Umbilical cord (tissue), 2 donors: ENCODE data around the gene CAB39L. TPM values are rescaled to one million over a fixed set of nuclear protein-coding genes. Genes with fewer than 3 reads are reported as not detected.
A peak's percentile ranks its signal among the peaks of the same experiment; 100 is the strongest.

Source experiments
- DNase-seq: peaks from one replicate; pipeline ENCODE4 v3.0.0-alpha.2; 2015; ENCODE audit warnings: low spot score
- total RNA-seq: library from RNA; depleted of rRNA; stranded (reverse); fragments of >200 nt; gene quantifications from one replicate; pipeline ENCODE4 v1.2.3, GENCODE V29; 2014; ENCODE audit warnings: low replicate concordance; ENCODE audit not compliant: insufficient read depth

Gene CAB39L
- total RNA-seq, result 8.2 TPM

DNA sequence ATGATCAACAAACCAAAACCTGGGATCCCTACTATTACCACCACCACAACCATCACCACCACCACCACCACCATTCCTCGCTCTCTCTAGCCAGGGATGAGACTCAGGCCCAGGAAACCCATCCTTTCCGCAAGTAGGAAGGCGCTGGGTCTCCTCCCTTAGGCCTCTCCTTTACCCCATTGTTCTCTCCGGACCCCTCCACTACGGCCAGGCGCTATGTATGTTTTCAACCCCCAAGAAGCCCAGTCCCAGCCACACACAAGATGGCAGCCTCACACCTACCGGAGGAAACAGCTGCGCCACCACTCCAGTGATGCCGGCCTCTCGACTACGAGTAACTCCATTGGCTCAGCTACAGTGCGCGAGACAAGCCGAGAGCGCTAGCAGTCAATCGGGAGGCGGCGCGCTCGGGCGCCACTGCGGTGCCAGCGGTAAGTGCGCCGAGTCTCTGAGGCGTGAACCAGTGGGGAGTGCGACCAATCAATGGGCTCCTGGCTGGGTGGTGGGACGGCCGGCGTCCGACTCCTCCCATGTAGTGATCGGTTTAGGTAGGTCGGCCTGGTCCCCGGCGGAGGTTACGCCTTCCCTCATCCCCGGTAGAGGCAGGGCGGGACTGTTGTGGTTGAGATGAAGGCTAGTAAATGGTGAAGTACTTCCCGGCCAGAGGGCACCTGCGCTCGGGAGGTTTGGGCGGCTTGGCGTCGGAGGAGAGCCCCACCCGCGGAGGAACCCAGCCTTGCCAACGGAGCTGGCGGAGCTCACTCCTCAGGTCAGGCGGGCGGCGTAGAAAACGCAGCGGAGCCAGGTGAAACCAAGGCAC is at the start of gene CAB39L, which contains the start of gene SETDB2:
TSS of gene CAB39L (minus strand) at position 361 of the 820 bp plus-strand sequence. CDS start 61,154 bp downstream, outside the sequence.
TSS of gene SETDB2 (plus strand) at position 571 of the 820 bp plus-strand sequence. CDS start 7,620 bp downstream, outside the sequence.
- peak; percentile 99 for DNase-seq

DNA sequence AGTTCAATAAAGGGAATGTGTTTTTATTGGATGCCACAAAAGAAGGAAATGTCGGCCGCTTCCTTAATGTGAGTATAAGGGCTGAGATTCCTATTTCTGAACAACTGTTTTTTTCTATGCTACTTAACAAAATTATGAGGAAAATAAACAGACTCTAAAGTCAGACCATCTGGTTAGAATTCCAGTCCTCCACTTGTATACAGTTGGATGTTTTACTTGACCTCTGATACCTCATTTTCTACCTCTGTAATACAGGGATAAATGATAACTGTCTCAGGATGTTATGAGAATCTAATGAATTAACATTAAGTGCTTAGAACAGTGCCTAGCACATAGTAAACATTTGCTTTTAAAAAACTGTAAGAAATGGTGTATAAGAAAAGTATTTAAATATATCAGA is 44.7 kb upstream of the CAB39L start:
- DNase-seq, result no peak

DNA sequence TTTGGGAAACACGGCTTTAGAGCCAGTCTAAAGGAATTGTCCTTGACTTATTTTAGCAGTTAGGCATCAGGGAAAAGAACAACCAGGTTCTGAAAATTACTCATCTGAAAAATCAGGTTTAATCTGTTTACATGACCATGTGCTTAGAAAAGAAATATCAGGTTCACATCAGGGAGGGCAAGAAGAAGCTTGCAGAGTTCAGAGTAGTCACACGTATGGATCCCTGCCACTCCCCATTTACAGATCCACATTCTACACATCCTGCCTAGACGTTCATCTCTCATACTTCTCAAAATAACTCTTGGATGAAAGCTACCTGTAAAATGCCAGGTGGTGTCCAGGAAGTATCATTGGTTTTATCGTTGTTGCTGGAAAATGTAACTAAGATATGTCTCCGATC is 37.9 kb upstream of the CAB39L start:
- DNase-seq, result no peak

DNA sequence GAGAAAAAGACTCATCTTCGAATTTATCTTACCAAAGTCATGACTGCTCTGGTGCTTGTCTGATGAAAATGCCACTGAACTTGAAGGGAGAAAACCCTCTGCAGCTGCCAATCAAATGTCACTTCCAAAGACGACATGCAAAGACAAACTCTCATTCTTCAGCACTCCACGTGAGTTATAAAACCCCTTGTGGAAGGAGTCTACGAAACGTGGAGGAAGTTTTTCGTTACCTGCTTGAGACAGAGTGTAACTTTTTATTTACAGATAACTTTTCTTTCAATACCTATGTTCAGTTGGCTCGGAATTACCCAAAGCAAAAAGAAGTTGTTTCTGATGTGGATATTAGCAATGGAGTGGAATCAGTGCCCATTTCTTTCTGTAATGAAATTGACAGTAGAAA is 32.7 kb upstream of the CAB39L start:
- DNase-seq, result no peak

DNA sequence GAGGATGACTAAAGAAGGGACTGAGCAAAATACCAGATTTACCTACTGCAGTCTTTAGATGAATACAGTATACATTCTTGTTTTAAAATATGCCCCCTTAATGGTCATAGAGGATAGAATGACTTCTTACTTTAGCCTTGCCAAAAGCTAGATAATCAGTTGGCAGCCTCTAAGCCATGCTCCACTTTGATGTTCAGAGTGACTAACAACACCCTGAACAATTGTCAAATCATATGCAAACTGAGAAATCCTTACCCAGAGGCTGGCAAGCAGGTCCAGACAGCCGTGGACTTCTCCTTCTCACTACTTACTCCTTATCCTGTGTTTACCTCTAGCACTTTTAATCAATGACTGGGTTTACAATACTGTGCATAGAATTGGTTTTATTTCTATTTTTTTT is 28.3 kb upstream of the CAB39L start:
- no peak for DNase-seq

DNA sequence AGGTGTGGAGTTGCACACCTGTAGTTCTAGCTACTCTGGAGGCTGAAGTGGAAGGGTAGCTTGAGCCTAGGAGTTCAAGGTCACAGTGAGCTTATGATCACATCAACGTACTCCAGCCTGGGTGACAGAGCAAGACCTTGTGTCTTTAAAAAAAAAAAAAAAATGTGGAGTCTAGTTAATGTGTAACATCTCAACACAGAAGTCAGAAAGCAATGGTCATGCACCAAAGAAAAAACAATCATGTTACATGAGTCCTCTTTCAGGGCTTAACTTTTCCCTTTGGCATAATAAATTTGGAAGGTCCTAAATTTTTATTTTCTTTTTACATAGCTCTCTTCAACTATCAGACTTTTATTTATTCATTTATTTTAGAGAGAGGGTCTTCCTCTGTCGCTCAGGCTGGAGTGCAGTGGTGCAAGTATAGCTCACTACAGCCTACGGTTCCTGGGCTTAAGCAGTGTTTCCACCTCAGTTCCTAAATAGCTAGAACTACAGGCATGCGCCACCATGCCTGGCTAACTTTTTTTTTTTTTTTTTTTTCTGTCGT is 22.5 kb upstream of the CAB39L start:
- DNase-seq, result no peak

DNA sequence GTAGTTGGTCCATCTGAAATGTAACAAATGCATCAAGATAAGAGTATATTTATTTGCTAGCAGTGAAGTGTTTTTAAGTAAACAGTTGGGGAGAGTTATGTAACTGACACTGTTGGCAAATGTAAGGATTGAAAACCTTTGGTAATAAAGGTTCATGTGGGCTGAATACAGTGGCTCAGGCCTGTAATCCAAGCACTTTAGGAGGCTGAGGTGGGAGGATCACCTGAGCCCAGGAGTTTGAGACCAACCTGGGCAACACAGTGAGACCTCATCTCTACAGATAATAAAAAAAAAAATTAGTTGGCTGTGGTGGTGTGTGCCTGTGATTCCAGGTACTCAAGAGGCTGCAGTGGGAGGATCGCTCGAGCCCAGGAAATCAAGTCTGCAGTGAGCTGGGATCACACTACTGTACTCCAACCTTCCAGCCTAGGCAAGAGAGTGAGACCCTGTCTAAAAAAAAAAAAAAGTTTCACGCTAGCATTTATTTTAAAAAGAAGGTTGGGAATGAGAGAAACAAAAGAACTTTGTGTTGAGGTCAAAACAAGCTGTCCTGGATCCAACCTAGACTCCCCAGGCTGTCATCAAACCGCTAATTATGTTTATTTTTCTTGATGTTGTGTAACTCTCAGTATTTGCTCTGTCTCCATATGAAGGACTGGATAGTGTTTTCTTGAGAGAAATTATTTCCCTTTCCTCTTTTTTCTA is 20.9 kb upstream of the CAB39L start:
- DNase-seq, result no peak

DNA sequence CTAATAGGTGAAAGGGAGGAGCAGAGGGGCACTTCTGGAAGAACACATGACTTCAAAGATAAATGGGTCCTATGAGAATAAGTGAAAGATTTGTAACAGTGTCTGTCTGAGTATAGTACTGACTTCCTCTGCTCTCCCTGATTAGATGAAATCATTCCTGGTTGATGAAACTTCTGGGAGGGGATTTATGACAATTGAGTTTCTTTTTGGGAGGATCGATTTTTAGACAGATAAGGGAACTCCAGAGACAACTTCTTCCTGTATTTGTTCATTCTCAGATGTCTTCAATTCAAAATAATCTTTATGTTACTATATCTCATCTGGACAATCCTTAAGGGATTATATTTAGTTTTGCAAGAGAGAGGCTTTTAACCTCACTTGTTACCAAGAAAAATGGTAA is 20.2 kb upstream of the CAB39L start:
- DNase-seq, result peak; percentile 40

DNA sequence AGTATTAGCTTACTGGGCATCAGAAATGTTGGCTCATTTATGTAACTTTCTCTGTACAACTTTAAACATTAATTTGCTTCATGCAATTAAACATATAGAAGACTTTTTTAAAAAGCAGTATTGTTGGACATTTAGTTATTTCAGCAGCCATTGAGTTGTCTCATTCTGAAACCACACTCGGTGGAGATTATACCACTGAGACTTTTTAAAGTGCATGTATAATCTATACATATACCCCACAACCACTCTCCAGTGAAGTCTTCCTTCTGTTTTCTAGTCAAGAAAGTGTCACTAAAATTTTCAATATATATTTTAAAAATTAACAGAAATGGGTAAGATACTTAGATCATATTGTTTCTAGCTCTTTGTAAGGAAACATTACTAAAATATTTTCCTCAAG is 15.7 kb upstream of the CAB39L start:
- DNase-seq, result no peak

DNA sequence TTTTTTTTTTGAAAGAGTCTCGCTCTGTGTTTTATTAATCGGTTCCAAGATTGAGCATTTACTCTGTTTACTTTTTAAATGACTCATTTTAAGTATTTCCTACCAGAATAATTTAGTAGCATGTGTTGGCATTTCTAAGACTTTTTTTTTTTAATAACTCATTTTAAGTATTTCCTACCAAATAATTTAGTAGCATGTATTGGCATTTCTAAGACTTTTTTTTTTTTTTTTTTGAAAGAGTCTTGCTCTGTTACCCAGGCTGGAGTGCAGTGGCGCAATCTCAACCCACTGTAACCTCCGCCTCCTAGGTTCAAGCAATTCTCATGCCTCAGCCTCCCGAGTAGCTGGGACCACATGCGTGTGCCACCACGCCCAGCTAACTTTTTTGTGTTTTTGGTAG is 13.4 kb upstream of the CAB39L start:
- DNase-seq, result no peak

DNA sequence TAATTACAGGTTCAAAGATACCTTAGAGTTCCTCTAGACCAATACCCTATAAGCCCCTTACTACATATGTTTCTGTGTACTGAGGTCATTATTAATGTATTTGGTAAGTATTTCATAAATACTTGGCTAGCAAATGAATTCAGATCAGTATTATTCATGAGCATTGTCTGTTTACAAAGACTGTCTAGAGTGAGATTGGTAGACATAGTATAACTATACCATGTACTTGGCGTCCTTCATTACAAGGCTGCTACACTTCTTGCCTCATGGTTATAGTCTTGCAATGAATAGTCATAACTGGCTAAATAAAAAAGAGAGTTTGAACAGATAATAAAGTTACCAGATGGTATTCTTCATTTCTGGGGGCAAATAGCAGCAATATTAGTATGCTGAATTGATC is 12.3 kb upstream of the CAB39L start:
- no peak for DNase-seq

DNA sequence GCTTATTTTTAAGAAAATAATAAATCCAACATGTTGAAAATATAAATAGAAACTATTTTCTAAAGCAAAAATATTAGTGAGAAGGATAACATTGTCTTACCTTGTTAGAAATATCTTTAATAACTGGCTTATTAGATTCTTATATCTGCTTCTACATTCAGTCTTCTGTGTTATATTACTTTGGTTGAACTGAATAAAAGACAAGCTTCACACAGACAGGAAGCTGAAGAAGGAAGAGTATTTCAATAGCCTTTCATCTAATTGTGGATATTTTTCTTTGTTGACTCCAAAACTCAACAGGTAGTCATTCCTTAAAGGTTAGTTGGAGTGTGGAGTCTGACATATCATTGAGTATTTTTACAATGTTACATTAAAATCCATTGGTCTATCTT is 11.1 kb upstream of the CAB39L start:
- no peak for DNase-seq

DNA sequence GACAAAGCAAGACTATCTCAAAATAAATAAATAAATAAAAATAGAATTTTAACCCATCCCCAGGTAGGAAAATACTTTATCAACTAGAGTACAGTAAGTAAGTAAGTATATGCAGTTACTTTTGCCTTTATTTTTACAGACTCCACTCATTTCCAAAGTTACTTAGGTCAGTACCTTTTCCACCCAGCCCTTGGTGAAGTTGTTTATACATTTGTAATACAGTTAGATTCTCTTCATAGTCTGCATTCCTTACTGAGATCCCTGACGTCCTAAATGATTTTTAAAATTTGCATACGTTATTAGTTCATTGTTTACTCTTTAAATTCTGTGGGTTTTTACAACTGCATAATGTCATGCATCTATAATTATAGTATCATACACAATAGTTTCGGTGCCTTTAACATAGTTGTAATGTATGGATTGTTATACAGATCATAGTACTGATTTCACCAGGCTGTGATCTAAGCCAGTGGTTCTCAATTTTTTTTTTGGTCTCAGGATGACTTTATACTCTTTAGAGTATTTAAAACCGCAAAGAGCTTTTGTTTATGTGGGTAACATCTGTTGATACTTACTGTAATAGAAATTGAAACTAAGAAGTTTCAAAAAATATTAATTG is 10.6 kb upstream of the CAB39L start:
- DNase-seq, result no peak

DNA sequence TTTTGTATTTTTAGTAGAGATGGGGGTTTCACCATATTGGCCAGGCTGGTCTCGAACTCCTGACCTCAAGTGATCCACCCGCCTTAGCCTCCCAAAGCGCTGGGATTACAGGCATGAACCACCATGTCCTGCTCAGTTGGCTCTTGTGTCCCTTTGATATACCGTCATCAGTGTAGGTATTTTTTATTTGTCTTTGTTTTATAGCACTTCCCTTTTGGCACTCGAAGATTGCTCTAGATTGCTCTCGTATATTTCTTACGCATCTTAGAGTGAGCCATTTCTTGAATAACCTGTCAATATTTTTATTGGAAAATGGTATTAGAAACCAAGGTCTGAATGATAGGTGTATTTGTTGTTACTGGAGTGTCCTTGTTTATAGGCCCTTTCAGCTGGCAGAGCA is 9.6 kb upstream of the CAB39L start:
- DNase-seq, result no peak

DNA sequence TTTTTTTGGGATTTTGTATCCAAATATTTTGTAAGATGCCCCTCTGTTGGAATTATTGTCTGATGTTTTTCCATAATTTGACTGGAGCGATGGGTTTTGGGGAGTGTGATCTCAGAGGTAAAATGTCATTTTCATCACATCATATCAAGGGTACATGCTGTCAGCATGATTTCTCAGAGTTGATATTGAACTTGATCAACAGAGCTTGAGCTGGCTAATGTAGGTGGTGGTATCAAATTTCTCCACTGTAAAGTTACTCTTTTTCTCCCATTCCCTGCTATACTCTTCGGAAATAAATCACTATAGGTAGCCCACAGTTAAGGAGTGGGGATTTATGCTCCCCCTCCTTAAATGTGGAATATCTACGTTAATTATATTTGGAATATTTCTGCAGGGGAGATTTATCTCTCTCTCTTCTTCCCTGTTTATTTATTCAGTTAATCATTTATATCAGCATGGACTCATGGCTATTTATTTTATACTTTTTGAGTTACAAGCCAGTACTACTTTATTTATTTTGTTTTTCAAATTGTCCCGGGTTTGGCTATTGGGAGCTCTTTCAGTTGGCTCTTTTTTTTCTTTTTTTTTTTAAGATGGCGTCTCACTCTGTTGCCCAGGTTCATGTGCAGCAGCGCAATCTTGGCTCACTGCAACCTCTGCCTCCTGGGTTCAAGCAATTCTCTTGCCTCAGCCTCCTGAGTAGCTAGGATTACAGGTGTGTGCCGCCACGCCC is 9.0 kb upstream of the CAB39L start:
- DNase-seq, result no peak

DNA sequence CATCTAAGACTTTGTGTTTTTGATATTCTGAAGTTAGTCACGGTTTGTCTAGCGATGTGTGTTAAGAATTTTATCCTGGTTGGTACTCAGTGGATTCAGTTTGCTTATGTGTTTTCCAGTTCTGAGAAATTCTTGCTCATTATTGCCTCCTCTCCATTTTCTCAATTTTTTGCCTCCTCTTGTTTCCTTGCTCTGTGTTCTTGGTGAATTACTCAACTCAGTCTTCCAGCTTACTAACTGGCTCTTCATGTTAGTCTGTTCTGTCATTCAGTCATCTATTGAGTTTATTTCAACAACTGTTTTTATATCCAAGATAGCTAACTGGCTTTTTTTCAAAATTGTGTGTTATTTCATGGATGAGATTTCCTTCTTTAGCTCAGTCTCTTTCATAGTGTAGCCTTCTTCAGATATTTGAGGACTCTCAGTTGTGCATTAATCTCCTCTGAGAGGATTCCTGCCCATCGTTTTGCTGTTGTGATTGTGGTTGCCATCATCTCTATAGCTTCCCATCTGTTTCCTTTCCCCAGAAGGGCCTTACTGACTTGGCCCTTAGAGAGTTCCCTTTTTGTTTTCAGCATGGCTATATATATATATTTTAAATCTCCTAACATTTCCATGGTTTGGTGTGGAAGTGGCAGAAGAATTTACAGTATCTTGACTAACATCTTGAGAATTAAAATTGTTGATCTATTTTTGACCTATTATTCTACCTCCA is 6.4 kb upstream of the CAB39L start:
- DNase-seq, result no peak

DNA sequence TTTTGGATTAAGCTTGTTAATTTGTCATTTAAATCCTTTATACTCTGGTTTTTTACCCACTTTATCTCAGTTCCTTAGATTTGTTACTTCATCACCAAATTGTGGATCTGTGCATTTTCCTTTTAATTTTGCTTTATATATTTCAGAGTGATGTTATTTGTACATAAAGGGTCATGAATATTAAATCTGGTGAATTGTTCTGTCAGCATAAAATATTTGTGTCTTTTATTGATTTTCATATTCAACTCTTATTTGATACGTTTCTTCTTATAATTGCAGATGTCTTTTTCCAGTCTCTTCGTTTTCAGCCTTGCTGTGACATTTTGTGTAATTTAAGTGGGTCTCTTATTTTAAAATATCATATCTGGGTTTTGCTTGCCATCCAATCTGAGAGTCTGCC is 4.9 kb upstream of the CAB39L start:
- no peak for DNase-seq

DNA sequence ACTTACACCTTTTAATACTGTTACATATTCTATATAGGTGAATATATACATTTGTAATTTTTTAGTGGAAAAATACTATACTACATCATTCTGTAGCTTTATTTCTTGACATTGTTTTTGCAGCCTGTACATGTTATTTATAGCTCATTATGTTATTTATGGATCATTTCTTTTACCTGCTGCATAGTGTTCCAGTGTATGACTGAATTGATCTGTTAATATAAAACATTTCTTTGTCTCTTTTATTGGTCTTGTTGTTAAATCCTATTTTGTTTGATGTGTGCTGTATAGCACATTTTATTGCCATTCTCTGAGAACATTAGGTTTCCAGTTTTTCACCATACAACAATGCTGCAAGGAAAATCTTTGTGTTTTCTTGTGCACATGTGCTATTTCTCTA is 2.6 kb upstream of the CAB39L start:
- DNase-seq, result no peak

DNA sequence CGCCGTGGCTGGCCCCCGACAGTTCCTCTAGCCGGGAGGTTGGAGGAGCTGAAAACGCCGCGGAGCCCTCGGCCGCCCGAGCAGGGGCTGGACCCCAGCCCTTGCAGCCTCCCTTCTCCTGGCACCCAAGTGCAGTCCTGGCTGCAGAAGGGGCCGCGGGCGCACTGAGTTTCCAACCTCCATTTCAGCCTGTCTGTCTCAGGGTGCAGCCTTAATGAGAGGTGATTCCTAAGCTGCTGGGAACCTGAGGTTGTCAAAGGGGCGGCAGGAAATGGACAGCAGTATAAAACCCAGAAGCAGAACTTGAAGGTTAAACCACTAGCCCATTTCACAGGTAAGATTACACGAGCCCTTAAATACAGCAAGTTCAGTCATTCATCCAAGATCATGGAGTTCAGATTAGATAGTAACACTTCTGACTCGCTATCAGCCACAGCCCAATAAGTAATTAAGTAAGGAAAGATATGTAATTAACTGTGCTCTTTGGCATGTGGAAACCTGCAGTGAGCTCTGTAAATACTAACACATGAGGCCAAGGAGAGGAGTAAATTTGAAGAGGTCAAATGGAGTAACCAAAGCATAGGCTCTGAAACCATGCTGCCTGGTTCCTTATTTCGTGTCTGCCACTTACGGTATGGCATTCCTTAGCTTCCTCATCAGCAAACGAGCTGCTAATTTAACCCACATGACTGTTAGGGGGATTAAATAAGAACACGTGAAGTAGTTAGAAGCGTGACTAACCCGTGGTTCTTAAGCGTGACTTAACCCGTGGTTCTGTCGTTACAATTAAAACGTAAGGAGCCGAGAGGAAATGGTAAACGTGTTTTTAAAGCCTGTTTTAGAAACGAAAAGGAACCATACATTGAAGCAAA is 896 bp upstream of the CAB39L start:
- DNase-seq, result peak; percentile 30

DNA sequence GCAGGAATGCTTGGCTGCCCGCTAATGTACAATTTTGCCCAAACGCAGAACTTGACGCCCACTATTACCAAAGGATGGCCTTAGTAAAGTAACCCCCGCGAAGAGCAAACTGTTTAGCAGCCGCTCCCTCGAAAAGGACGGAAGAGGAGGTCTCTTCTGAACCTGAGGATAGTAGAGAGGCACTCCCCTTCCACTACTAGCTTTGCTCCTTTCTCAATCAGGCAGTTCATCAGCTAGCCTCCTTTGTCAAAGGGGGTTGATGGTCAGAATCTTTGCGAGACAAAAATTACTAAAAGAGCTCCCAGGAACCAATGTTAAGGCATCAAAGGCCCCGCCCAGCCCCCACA is 534 bp downstream of the CAB39L start:
- DNase-seq, result no peak
